Lower leg skin (tissue), 3 donors: ENCODE results near the gene PSME4.

ENCODE experiments used
- CTCF ChIP-seq, 3 donors: fragments of 450-650 bp; IDR thresholded peaks; one replicate each; pipeline ENCODE4 v1.5.1; 2016; ENCODE audit warnings: antibody characterized with exemption in 3 of 3, mild to moderate bottlenecking in 3 of 3, moderate library complexity in 2 of 3
- POLR2A ChIP-seq, 2 donors: fragments of 450-650 bp; IDR thresholded peaks; one replicate each; pipeline ENCODE4 v1.6.1; 2016 to 2017; ENCODE audit warnings: antibody characterized with exemption in 2 of 2, mild to moderate bottlenecking in 1 of 2, moderate library complexity in 1 of 2

GRCh38 chr2:53985646-53986045, 14.9 kb upstream of the PSME4 start:
- no peak for TF ChIP-seq POLR2A (IDR thresholded peaks at IDR 0.05)
- TF ChIP-seq CTCF (IDR thresholded peaks at IDR 0.05) = no peak
